ENCODE results near the gene ZNF414. TPM values are rescaled to one million over a fixed set of nuclear protein-coding genes. Genes with fewer than 3 reads are reported as not detected.
"Not testable (repeated sequence)": the region's sequence is repeated elsewhere in the genome, so short reads cannot be mapped to it uniquely, and the experiment has no call there.

The ZNF414 gene
- total RNA-seq, 2 experiments from 2014 or later = 8.7 to 47.5 TPM

DNA sequence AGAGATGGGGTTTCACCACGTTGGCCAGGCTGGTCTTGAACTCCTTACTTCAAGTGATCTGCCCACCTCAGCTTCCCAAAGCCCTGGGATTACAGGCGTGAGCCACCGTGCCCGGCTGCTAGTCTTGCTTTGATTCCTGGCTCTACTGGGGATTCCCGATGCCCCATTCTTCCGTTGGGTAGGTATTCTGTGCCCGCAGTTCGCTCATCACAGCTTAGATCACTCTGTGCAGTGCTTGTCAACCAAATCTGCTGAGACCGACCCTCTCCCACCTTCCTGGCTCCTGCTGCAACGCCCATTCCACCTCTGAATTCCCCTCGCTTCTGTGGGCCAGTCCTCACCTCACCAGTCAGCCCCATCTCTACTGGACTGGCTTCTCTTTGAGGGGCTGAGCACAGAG lies 4.6 kb upstream of the ZNF414 start:
- ChIA-PET POLR2A (no interaction called here), CTCF (ENCODE audit: unreplicated experiment) (no interaction called here)
- no peaks in the 10 kb centered on the region for H3K79me2 ChIP-seq (ENCODE audit: insufficient read depth, low read depth, low read length)
- H3K27ac ChIP-seq (ENCODE audit: low read depth, low read length, poor library complexity, severe bottlenecking) = no peak overlapping the region
- no peak overlapping the region for H3K4me2 ChIP-seq (ENCODE audit: low read length)
- H2AFZ ChIP-seq (ENCODE audit: low read length) = no peak overlapping the region
- H3K4me3 ChIP-seq (ENCODE audit: low read depth, low read length, poor library complexity, severe bottlenecking) = no peak overlapping the region
- no peaks in the 10 kb centered on the region for H3K9me2 ChIP-seq (ENCODE audit: insufficient read depth, low read length)
- no peaks in the 10 kb centered on the region for H3K36me3 ChIP-seq (ENCODE audit: insufficient read depth, low read length)
- DNase-seq (ENCODE audit: low spot score) = no peak
- no peaks in the 10 kb centered on the region for H4K20me1 ChIP-seq (ENCODE audit: insufficient read depth, low read length)
- H3K4me1 ChIP-seq (ENCODE audit: insufficient read depth, low read length, poor library complexity, severe bottlenecking) = peaks cover 15% of the 10 kb centered on the region
- H3K9me3 ChIP-seq (ENCODE audit: low read length) = no peaks in the 10 kb centered on the region
- intact Hi-C loops (cut with micrococcal nuclease; ENCODE audit: unreplicated experiment) = no loop called here
- no peak for TF ChIP-seq EZH2phosphoT487 (IDR thresholded peaks at IDR 0.05; ENCODE audit: borderline replicate concordance, low read depth, low read length)
- TF ChIP-seq, protein P1, sequence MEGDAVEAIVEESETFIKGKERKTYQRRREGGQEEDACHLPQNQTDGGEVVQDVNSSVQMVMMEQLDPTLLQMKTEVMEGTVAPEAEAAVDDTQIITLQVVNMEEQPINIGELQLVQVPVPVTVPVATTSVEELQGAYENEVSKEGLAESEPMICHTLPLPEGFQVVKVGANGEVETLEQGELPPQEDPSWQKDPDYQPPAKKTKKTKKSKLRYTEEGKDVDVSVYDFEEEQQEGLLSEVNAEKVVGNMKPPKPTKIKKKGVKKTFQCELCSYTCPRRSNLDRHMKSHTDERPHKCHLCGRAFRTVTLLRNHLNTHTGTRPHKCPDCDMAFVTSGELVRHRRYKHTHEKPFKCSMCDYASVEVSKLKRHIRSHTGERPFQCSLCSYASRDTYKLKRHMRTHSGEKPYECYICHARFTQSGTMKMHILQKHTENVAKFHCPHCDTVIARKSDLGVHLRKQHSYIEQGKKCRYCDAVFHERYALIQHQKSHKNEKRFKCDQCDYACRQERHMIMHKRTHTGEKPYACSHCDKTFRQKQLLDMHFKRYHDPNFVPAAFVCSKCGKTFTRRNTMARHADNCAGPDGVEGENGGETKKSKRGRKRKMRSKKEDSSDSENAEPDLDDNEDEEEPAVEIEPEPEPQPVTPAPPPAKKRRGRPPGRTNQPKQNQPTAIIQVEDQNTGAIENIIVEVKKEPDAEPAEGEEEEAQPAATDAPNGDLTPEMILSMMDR (conservative IDR thresholded peaks at IDR 0.05; ENCODE audit: low read length) = no peak
- no TSS peak for BruUV-seq (replicated peaks)

DNA sequence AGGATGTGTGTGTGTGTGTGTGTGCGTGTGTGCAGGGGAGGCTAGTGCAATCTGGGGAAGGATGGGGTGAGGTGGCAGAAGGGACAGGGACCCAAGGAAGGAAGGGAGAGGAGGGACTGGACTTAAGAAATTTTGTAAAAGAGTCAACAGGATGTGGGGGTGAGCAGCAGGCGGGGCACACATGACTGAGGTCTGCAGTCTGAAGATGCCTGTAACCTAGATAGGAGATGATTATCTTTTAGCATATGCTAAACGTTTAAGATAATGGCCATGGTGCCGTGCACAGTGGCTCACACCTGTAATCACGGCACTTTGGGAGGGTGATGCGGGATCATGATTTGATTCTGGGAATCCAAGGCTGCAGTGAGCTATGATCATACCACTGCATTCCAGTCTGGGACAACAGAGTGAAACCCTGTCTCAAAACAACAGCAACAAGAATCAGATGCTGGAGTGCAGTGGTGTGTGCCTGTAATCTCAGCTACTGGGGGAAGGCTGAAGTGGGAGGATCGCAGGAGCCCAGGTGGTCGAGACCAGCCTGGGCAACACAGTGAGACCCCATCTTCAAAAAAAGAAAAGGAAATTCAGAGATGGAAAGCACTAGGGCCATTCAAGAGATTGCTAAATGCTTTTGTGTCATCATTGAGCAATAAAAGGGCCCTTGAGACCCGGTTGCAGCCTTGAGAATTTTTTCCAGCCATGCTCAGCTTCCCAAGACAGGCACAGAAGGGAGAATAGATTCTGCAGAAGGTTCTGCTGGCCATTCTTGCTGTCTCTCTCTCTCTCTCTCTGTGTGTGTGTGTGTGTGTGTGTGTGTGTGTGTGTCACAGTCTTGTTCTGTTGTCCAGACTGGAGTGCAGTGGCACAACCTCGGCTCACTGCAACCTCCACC lies 3.8 kb upstream of the ZNF414 start:
- no peak for TF ChIP-seq EZH2phosphoT487 (IDR thresholded peaks at IDR 0.05; ENCODE audit: borderline replicate concordance, low read depth, low read length)
- TF ChIP-seq, protein P1 (conservative IDR thresholded peaks at IDR 0.05; ENCODE audit: low read length) = no peak
- Histone ChIP-seq H3K36me3 (ENCODE audit: insufficient read depth, low read length) (no peaks in the 10 kb centered on the region), H3K9me3 (ENCODE audit: low read length) (no peaks in the 10 kb centered on the region), H3K27ac (ENCODE audit: low read depth, low read length, poor library complexity, severe bottlenecking) (no peak overlapping the region), H3K4me2 (ENCODE audit: low read length) (no peak overlapping the region; the same call in 1 of the 2 replicates), H3K79me2 (ENCODE audit: insufficient read depth, low read depth, low read length) (no peaks in the 10 kb centered on the region; the same call in 1 of the 2 replicates), H3K4me3 (ENCODE audit: low read depth, low read length, poor library complexity, severe bottlenecking) (no peak overlapping the region), H3K4me1 (ENCODE audit: insufficient read depth, low read length, poor library complexity, severe bottlenecking) (peaks cover 21% of the 10 kb centered on the region), H3K9me2 (ENCODE audit: insufficient read depth, low read length) (no peaks in the 10 kb centered on the region), H2AFZ (ENCODE audit: low read length) (0 out of 2 replicates have a peak overlapping the region, but pooled peaks have one; percentile 8), H4K20me1 (ENCODE audit: insufficient read depth, low read length) (no peaks in the 10 kb centered on the region)
- ChIA-PET CTCF (ENCODE audit: unreplicated experiment) (no interaction called here), POLR2A (interaction anchor here (0.6 kb wide), 1 partner anchor 39 kb away, joined by 5 read pairs; no protein-coding TSS in a partner anchor)
- intact Hi-C loops (cut with micrococcal nuclease; ENCODE audit: unreplicated experiment) = no loop called here
- DNase-seq (ENCODE audit: low spot score) = peak; percentile 52
- BruUV-seq (replicated peaks) = no TSS peak

DNA sequence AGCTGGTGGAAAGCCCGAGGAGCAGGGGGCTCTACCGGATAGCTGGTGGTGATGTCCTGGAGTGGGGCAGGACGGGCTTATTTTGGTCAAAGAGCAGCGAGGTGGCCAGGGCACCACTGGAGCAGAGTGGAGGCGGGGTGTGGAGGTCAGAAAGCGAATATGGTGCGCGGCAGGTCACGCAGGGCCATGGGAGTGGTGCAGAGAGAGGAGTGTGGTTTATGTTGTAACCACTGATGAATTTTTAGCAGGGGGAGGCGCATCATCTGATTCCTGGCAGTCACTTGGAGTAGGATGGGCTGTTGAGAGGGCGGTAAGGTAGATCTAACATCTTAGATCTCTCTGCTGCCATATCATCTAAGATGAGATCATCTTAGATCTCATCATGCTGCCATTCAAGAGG lies 1.4 kb upstream of the ZNF414 start:
- no peak for DNase-seq (ENCODE audit: low spot score)
- no peak overlapping the region for H3K4me3 ChIP-seq (ENCODE audit: low read depth, low read length, poor library complexity, severe bottlenecking)
- H3K27ac ChIP-seq (ENCODE audit: low read depth, low read length, poor library complexity, severe bottlenecking) = no peak overlapping the region
- no peaks in the 10 kb centered on the region for H3K9me2 ChIP-seq (ENCODE audit: insufficient read depth, low read length)
- intact Hi-C loops (cut with micrococcal nuclease; ENCODE audit: unreplicated experiment) = no loop called here
- H3K4me2 ChIP-seq (ENCODE audit: low read length) = no peak overlapping the region
- no peaks in the 10 kb centered on the region for H4K20me1 ChIP-seq (ENCODE audit: insufficient read depth, low read length)
- POLR2A ChIA-PET = no interaction called here
- H3K36me3 ChIP-seq (ENCODE audit: insufficient read depth, low read length) = peaks cover 9% of the 10 kb centered on the region
- CTCF ChIA-PET (ENCODE audit: unreplicated experiment) = no interaction called here
- H3K4me1 ChIP-seq (ENCODE audit: insufficient read depth, low read length, poor library complexity, severe bottlenecking) = peaks cover 28% of the 10 kb centered on the region
- TF ChIP-seq, protein P1 (conservative IDR thresholded peaks at IDR 0.05; ENCODE audit: low read length) = no peak
- no peak for TF ChIP-seq EZH2phosphoT487 (IDR thresholded peaks at IDR 0.05; ENCODE audit: borderline replicate concordance, low read depth, low read length)
- BruUV-seq (replicated peaks) = no TSS peak
- H2AFZ ChIP-seq (ENCODE audit: low read length) = no peak overlapping the region
- no peaks in the 10 kb centered on the region; the same call in 1 of the 2 replicates for H3K79me2 ChIP-seq (ENCODE audit: insufficient read depth, low read depth, low read length)
- no peaks in the 10 kb centered on the region for H3K9me3 ChIP-seq (ENCODE audit: low read length)

DNA sequence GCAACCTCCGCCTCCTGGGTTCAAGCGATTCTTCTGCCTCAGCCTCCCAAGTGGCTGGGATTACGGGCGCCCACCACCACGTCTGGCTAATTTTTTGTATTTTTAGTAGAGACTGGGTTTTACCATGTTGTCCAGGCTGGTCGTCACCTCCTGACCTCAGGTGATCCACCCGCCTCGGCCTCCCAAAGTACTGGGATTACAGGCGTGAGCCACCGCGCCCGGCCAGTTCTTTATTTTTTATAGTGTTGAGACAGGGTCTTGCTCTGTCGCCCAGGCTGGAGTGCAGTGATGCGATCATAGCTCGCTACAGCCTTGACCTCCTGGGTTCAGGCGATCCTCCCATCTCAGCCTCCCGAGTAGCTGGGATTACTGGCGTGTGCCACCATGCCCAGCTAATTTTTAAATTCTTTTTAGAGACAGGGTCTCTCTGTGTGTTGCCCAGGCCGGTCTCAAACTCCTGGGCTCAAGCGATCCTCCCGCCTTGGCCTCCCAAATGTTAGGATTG lies 590 bp upstream of the ZNF414 start:
- ChIA-PET POLR2A (interaction anchor here (0.6 to 1.2 kb wide), 4 partner anchors 9 to 654 kb away, joined by 3 to 5 read pairs (median 3); no protein-coding TSS in a partner anchor), CTCF (ENCODE audit: unreplicated experiment) (interaction anchor here (1.1 to 1.3 kb wide), 2 partner anchors 65 to 101 kb away, joined by 3 to 8 read pairs; partner anchors contain the start of gene MARCHF2)
- BruUV-seq (replicated peaks) = TSS peak; percentile 94
- peak overlapping the region; percentile 69 for H3K4me3 ChIP-seq (ENCODE audit: low read depth, low read length, poor library complexity, severe bottlenecking)
- peak overlapping the region; percentile 73; the same call in 1 of the 2 replicates for H2AFZ ChIP-seq (ENCODE audit: low read length)
- not testable (repeated sequence) for H3K79me2 ChIP-seq (ENCODE audit: insufficient read depth, low read depth, low read length); DNase-seq (ENCODE audit: low spot score); H3K9me3 ChIP-seq (ENCODE audit: low read length); H3K9me2 ChIP-seq (ENCODE audit: insufficient read depth, low read length); H3K36me3 ChIP-seq (ENCODE audit: insufficient read depth, low read length); H4K20me1 ChIP-seq (ENCODE audit: insufficient read depth, low read length)
- intact Hi-C loops (cut with micrococcal nuclease; ENCODE audit: unreplicated experiment) = loop anchor here (5.0 kb wide), 2 partner anchors 68 to 507 kb away; partner anchors contain the start of gene ELAVL1
- H3K4me1 ChIP-seq (ENCODE audit: insufficient read depth, low read length, poor library complexity, severe bottlenecking) = peaks cover 28% of the 10 kb centered on the region
- peak overlapping the region; percentile 65 for H3K27ac ChIP-seq (ENCODE audit: low read depth, low read length, poor library complexity, severe bottlenecking)
- peak overlapping the region; percentile 74 for H3K4me2 ChIP-seq (ENCODE audit: low read length)

All from OCI-LY7 (cell line).